HEK293 (cell line): ENCODE measurements around the gene ISCU.

Experiments
- IKZF3 ChIP-seq: fragments of 450-650 bp; IDR thresholded peaks from 2 replicates; pipeline ENCODE4 v1.5.0; 2018; ENCODE audit warnings: missing biosample characterization, mild to moderate bottlenecking, missing genetic modification characterization, moderate library complexity
- KLF16 ChIP-seq: fragments of 450-650 bp; formaldehyde crosslinking; IDR thresholded peaks from 2 replicates; pipeline ENCODE4 v1.5.1; 2017; ENCODE audit warnings: missing biosample characterization, missing genetic modification characterization
- ZBTB20 ChIP-seq: fragments of 450-650 bp; formaldehyde crosslinking; IDR thresholded peaks from 2 replicates; pipeline ENCODE4 v1.5.1; 2016; ENCODE audit warnings: missing biosample characterization, missing genetic modification characterization
- ZBTB48 ChIP-seq: fragments of 450-650 bp; formaldehyde crosslinking; IDR thresholded peaks from 2 replicates; pipeline ENCODE4 v1.5.1; 2016; ENCODE audit warnings: missing biosample characterization, missing genetic modification characterization
- ZNF132 ChIP-seq: fragments of 450-650 bp; formaldehyde crosslinking; IDR thresholded peaks from 2 replicates; pipeline ENCODE4 v1.5.1; 2017; ENCODE audit warnings: missing biosample characterization, missing genetic modification characterization, borderline replicate concordance
- ZNF16 ChIP-seq: fragments of 450-650 bp; formaldehyde crosslinking; IDR thresholded peaks from 2 replicates; pipeline ENCODE4 v1.5.1; 2016; ENCODE audit warnings: low read depth, missing biosample characterization, missing genetic modification characterization
- ZNF169 ChIP-seq: fragments of 450-650 bp; formaldehyde crosslinking; IDR thresholded peaks from 2 replicates; pipeline ENCODE4 v1.5.1; 2016; ENCODE audit warnings: missing biosample characterization, missing genetic modification characterization
- ZNF274 ChIP-seq, 2 experiments: fragments of 200-500 bp in 1 of 2; fragments of 450-650 bp in 1 of 2; sonication (Bioruptor generic) in 1 of 2; formaldehyde crosslinking in 1 of 2; IDR thresholded peaks; 2 replicates each; pipeline versions ENCODE4 v1.5.1 to v1.6.1; 2014 to 2016; ENCODE audit warnings: borderline replicate concordance in 1 of 2, inconsistent platforms in 1 of 2, low read length in 1 of 2, missing biosample characterization in 1 of 2, missing genetic modification characterization in 1 of 2
- ZNF354C ChIP-seq: fragments of 450-650 bp; formaldehyde crosslinking; IDR thresholded peaks from 2 replicates; pipeline ENCODE4 v1.5.1; 2016; ENCODE audit warnings: missing biosample characterization, missing genetic modification characterization, low read depth, borderline replicate concordance
- ZNF404 ChIP-seq: fragments of 450-650 bp; formaldehyde crosslinking; IDR thresholded peaks from 2 replicates; pipeline ENCODE4 v1.5.1; 2017; ENCODE audit warnings: missing biosample characterization, missing genetic modification characterization
- ZNF423 ChIP-seq: fragments of 450-650 bp; formaldehyde crosslinking; IDR thresholded peaks from 2 replicates; pipeline ENCODE4 v1.5.1; 2016; ENCODE audit warnings: missing biosample characterization, missing genetic modification characterization
- ZNF501 ChIP-seq: fragments of 450-650 bp; formaldehyde crosslinking; IDR thresholded peaks from 2 replicates; pipeline ENCODE4 v1.5.1; 2016; ENCODE audit warnings: missing biosample characterization, missing genetic modification characterization
- ZNF549 ChIP-seq: fragments of 450-650 bp; IDR thresholded peaks from 2 replicates; pipeline ENCODE4 v1.5.1; 2018; ENCODE audit warnings: missing biosample characterization, missing genetic modification characterization, mild to moderate bottlenecking, inconsistent platforms, moderate library complexity
- ZNF596 ChIP-seq: fragments of 450-650 bp; IDR thresholded peaks from 2 replicates; pipeline ENCODE4 v1.5.0; 2018; ENCODE audit warnings: missing biosample characterization, mild to moderate bottlenecking, missing genetic modification characterization, moderate library complexity
- ZNF610 ChIP-seq: fragments of 450-650 bp; formaldehyde crosslinking; IDR thresholded peaks from 2 replicates; pipeline ENCODE4 v1.5.1; 2016; ENCODE audit warnings: missing biosample characterization, missing genetic modification characterization, borderline replicate concordance
- ZNF76 ChIP-seq: fragments of 450-650 bp; formaldehyde crosslinking; IDR thresholded peaks from 2 replicates; pipeline ENCODE4; 2016; ENCODE audit warnings: low read depth, missing biosample characterization, missing genetic modification characterization, borderline replicate concordance
- ZNF768 ChIP-seq: fragments of 450-650 bp; formaldehyde crosslinking; IDR thresholded peaks from 2 replicates; pipeline ENCODE4 v1.5.1; 2018; ENCODE audit warnings: missing biosample characterization, mild to moderate bottlenecking, missing genetic modification characterization
- ZSCAN16 ChIP-seq: fragments of 450-650 bp; formaldehyde crosslinking; IDR thresholded peaks from 2 replicates; pipeline ENCODE4 v1.5.1; 2016; ENCODE audit warnings: missing biosample characterization, missing genetic modification characterization
- TF ChIP-seq, protein P1 (sequence below): fragments of 450-650 bp; formaldehyde crosslinking; IDR thresholded peaks from 2 replicates; pipeline ENCODE4 v1.5.1; 2016; ENCODE audit warnings: missing biosample characterization, missing genetic modification characterization
- TF ChIP-seq, protein P2 (sequence below): fragments of 450-650 bp; formaldehyde crosslinking; IDR thresholded peaks from 2 replicates; pipeline ENCODE4 v1.5.1; 2016; ENCODE audit warnings: missing biosample characterization, missing genetic modification characterization
- TF ChIP-seq, protein P3 (sequence below): fragments of 450-650 bp; formaldehyde crosslinking; IDR thresholded peaks from 2 replicates; pipeline ENCODE4 v1.5.1; 2016; ENCODE audit warnings: missing biosample characterization, missing genetic modification characterization

Gene ISCU

DNA sequence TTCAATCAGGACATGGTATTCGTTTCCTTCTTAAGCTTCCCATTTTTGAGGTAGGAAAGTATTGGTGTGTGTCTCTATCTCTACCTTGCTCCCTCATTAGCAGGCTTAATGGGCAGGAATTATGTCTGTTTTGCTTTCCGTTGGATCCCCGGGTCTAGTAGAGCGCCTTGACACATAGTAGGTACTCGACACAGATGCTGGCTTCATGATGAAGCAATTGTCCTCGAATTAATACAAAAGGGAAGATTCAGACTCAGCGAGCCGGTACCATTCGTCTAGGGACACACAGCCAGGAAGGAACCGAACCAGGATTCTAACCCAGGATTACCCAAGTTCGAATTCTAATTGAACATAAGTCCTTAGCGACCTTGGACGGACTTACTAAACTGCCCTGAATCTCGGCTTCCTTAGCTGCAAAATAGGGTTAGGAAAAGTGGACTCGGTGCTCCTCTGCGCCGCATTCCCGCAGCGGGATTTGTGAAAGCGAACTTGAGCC is 496 bp upstream of the ISCU start (continued):
- TF ChIP-seq, protein P1, sequence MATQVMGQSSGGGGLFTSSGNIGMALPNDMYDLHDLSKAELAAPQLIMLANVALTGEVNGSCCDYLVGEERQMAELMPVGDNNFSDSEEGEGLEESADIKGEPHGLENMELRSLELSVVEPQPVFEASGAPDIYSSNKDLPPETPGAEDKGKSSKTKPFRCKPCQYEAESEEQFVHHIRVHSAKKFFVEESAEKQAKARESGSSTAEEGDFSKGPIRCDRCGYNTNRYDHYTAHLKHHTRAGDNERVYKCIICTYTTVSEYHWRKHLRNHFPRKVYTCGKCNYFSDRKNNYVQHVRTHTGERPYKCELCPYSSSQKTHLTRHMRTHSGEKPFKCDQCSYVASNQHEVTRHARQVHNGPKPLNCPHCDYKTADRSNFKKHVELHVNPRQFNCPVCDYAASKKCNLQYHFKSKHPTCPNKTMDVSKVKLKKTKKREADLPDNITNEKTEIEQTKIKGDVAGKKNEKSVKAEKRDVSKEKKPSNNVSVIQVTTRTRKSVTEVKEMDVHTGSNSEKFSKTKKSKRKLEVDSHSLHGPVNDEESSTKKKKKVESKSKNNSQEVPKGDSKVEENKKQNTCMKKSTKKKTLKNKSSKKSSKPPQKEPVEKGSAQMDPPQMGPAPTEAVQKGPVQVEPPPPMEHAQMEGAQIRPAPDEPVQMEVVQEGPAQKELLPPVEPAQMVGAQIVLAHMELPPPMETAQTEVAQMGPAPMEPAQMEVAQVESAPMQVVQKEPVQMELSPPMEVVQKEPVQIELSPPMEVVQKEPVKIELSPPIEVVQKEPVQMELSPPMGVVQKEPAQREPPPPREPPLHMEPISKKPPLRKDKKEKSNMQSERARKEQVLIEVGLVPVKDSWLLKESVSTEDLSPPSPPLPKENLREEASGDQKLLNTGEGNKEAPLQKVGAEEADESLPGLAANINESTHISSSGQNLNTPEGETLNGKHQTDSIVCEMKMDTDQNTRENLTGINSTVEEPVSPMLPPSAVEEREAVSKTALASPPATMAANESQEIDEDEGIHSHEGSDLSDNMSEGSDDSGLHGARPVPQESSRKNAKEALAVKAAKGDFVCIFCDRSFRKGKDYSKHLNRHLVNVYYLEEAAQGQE: no peak
- peak; percentile 34; the same call in 1 of the 2 replicates for TF ChIP-seq ZNF768 (tag by site-specific recombination)
- no peak for TF ChIP-seq ZSCAN16
- TF ChIP-seq, protein P2, sequence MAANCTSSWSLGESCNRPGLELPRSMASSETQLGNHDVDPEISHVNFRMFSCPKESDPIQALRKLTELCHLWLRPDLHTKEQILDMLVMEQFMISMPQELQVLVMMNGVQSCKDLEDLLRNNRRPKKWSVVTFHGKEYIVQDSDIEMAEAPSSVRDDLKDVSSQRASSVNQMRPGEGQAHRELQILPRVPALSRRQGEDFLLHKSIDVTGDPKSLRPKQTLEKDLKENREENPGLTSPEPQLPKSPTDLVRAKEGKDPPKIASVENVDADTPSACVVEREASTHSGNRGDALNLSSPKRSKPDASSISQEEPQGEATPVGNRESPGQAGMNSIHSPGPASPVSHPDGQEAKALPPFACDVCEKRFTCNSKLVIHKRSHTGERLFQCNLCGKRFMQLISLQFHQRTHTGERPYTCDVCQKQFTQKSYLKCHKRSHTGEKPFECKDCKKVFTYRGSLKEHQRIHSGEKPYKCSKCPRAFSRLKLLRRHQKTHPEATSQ: no peak
- peak; percentile 6; the same call in 1 of the 2 replicates for TF ChIP-seq ZNF76 (tag by site-specific recombination)
- no peak for TF ChIP-seq ZNF169 (tag by site-specific recombination)
- no peak for TF ChIP-seq ZNF16 (tag by site-specific recombination)
- no peak for TF ChIP-seq ZNF501 (tag by site-specific recombination)
- no peak for TF ChIP-seq ZNF404 (tag by site-specific recombination)
- no peak for TF ChIP-seq ZNF132 (tag by site-specific recombination)
- no peak for TF ChIP-seq ZNF549 (tag by site-specific recombination)
- TF ChIP-seq KLF16 (tag by site-specific recombination): no peak
- 0 out of 2 replicates have a peak, but pooled peaks have one; percentile 25 for TF ChIP-seq ZBTB48 (tag by site-specific recombination)
- TF ChIP-seq ZBTB20 (tag by site-specific recombination): no peak
- TF ChIP-seq ZNF423: no peak
- TF ChIP-seq ZNF610 (tag by site-specific recombination): no peak
- TF ChIP-seq ZNF274 (IDR thresholded peaks at IDR 0.05; ENCODE audit: low read length): no peak
- TF ChIP-seq ZNF274 (tag by site-specific recombination; IDR thresholded peaks at IDR 0.05; ENCODE audit: borderline replicate concordance): no peak
- TF ChIP-seq IKZF3 (tag by site-specific recombination): peak; percentile 62; the same call in 1 of the 2 replicates
- no peak for TF ChIP-seq ZNF596 (tag by site-specific recombination)
- no peak for TF ChIP-seq ZNF354C (tag by site-specific recombination)
- TF ChIP-seq, protein P3, sequence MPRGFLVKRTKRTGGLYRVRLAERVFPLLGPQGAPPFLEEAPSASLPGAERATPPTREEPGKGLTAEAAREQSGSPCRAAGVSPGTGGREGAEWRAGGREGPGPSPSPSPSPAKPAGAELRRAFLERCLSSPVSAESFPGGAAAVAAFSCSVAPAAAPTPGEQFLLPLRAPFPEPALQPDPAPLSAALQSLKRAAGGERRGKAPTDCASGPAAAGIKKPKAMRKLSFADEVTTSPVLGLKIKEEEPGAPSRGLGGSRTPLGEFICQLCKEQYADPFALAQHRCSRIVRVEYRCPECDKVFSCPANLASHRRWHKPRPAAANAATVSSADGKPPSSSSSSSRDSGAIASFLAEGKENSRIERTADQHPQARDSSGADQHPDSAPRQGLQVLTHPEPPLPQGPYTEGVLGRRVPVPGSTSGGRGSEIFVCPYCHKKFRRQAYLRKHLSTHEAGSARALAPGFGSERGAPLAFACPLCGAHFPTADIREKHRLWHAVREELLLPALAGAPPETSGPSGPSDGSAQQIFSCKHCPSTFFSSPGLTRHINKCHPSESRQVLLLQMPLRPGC (tag by site-specific recombination): peak; percentile 55; the same call in 1 of the 2 replicates
